HG02943 (cell line): ENCODE results near the gene STX8.
"Not testable (repeated sequence)": the region's sequence is repeated elsewhere in the genome, so short reads cannot be mapped to it uniquely, and the experiment has no call there.

Source experiments
- ATAC-seq: cut with Tn5 transposase; IDR thresholded peaks from one replicate; pipeline ENCODE4 v1.9.1; 2021; ENCODE audit warnings: mild to moderate bottlenecking, low read depth, moderate library complexity; ENCODE audit not compliant: unreplicated experiment

Gene STX8, protein sequence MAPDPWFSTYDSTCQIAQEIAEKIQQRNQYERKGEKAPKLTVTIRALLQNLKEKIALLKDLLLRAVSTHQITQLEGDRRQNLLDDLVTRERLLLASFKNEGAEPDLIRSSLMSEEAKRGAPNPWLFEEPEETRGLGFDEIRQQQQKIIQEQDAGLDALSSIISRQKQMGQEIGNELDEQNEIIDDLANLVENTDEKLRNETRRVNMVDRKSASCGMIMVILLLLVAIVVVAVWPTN

DNA sequence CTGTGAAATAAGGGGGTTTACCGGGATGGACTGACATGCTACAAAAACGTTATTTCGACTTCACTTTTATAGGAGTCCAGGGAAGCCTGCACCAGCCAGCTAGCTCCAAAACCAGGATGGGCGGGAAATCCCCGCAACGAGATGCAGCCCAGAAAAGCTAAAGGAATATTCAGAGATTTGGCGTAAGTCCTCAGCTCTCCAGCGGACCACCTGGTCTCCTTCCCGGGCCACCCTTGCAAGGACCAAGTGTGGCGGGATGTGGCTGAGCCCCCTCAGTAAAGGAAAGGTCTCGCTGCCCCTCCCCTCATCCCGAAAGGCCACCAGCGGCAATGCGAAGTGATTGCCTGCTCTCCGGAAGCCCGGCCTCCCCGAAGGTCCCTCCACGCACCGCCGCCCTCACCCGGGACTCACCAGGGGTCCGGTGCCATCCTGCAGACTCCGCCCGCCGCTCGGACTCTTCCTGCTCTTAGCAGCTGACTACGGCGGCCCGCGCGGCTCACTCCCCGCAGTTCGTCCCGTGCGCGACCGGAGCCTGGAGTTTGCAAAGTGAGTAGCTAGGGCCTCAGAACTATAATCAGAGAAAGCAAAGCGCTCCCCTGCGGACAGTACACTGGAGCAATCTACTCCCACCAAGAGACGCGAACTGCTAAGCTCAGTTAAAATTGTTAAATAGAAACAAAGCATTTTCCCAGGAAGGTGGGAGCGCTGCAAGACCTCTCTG is at the start of gene STX8:
Gene STX8, minus strand, starts transcription at position 440 of the 721 bp plus-strand sequence. Its CDS starts 12 bp downstream, at position 428.
- ATAC-seq, result peak; percentile 73

DNA sequence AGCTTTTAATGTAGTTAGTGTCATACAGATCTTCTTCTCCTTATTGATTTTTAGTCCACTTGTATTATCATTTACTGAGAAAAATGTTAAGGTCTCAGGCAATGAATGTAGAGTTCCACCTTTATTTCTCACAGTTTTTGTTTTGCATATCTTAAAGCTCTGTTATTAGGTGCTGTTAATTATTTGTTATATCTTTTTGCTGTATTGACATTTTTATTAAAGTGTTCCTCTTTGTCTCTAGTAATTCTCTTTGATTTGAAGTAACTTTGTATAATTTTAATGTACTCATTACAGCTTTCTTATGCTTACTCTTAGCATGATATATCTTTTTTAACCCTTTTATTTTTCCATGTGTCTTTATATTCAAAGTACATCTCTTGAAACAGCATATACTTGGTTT is 47.3 kb upstream of the STX8 start:
- no peak for ATAC-seq

DNA sequence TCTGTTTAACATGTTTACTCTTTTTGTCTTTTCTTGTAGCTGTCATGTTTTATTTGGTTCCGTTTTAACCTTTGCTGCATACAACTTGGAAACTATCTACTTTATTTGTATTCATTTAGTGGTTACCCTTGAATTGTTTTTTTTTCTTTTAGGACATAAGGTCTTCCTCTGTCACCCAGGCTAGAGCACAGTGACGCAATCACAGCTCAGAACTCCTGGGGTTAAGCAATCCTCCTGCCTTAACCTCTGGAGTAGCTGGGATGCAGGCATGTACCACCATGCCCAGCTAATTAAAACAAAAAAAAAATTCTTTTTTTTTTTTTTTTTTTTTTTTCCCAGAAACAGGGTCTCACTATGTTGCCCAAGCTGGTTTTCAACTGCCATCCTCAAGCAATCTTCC is 39.9 kb upstream of the STX8 start:
- ATAC-seq, result no peak

DNA sequence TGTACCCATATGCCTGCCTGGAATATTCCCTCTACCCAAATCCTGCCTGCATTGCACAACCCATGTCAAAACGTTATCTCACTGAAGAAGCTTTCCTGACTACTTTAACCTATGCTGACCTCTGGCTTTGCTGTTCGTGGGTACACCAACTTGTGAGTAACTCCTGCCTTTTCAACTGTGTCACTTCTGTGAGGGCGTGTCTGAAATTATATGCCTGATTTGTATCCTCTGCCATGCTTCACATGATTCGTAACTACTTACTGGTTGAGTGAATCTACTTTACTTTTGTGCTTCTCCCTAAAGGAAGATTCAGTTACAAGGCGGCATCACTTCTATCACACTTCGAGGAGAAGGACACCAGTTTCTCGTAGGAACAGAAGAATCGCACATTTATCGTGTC is 36.4 kb upstream of the STX8 start:
- ATAC-seq, result no peak

DNA sequence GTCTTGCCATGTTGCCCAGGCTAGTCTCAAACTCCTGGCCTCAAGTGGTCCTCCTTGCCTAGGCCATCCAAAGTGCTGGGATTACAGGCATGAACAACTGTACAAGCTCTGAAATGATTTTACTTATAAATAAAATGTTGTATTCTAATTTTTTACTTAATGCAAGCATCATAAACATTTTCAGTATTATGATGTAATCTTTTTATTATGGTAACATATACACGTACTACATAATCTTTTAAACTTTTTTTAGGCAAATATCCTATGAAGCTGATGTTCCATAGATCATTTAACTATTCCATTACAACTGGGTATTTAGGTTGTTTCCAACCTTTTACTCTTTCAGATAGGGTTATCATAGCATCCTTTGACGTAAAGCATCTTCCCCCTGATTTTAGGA is 35.9 kb upstream of the STX8 start:
- ATAC-seq, result no peak

DNA sequence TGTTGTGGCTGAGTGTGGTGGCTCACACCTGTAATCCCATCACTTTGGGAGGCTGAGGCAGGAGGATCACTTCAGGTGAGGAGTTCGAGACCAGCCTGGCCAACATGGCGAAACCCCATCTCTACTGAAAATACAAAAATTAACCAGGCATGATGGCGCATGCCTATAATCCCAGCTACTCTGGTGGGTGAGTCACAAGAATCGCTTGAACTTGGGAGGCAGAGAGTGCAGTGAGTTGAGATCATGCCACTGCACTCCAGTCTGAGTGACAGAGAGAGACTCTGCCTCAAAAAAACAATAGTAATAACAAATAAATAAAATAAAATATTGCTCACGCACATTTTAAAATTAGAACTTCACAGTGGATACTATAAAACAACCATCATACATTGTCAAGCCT is 31.4 kb upstream of the STX8 start:
- not testable (repeated sequence) for ATAC-seq

DNA sequence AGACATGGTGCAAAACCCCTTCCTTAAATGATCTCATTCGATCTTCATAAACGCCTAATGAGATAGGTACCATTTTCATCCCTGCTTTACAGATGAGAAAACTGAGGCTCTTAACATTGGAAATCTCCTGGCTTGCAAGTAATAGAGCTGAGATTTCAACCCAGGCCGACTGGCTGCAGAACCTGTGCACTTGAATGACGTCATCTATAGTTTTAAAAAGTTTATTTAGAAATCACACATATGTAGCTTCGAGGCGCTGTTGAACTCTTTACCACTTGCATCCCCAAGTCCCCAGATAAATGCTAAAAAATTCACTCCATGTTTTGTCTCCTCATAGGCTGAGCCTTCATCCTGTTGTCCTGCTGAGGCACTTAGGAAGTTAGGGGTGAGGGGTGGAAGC is 30.8 kb upstream of the STX8 start:
- ATAC-seq, result no peak

DNA sequence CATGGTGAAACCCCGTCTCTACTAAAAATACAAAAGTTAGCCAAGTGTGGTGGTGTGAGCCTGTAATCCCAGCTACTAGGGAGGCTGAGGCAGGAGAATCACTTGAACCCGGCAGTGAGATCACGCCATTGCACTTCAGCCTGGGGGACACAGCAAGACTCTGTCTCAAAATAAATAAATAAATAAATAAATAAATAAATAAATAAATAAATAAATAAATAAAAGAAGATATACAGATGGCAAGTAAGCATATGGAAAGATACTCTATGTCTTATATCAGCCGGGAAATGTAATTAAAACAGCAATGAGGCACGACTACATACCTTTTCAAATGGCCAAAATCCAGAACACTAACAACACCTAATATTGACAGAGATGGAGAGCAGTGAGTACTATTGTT is 29.0 kb upstream of the STX8 start:
- not testable (repeated sequence) for ATAC-seq

DNA sequence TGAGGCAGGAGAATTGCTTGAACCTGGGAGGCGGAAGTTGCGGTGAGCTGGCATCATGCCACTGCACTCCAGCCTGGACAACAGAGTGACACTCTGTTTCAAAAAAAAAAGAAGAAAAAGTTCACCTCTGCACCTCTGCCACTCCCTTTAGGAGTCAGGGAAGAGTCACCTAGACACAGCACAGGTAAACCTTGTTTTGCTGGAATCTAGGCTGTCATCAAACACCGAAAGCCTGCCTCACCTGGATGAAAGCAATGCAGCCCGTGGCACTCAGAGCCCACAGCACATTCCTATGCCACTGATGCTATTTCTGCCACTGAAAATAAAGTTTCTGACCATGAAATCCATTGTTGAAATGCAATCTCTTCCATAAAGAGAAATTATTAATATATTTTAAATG is 23.0 kb upstream of the STX8 start:
- no peak for ATAC-seq

DNA sequence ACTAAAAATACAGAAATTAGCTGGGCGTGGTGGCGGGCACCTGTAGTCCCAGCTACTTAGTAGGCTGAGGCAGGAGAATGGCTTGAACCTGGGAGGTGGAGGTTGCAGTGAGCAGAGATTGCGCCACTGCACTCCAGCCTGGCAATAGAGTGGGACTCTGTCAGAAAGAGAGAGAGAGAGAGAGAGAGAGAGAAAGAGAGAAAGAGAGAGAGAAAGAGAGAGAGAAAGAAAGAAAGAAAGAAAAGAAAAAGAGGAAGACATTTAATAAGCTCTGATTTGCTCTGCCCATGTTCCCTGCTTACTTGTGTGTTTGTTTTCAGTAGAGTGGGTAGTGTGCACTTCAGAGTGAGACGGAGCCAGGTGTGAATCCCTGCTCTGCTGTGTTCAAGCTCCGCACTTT is 22.0 kb upstream of the STX8 start:
- not testable (repeated sequence) for ATAC-seq

DNA sequence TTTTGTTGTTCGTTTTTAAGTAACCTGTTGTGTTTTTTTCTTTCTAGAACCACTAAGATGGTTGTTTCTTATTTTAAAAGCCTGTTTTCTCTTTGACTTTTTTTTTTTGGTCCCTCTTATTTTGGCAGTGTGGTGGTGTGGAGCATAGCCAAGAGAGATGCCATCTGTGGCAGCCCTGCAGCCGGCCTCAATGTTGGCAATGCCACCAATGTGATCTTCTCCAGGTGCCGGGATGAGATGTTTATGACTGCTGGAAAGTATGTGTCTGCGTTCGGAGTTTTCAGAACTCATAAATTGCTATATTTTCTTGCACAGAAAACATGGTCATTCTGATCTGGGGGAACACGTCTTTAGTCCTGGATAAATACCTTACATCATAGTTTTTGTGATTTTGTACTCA is 18.4 kb upstream of the STX8 start:
- no peak for ATAC-seq

DNA sequence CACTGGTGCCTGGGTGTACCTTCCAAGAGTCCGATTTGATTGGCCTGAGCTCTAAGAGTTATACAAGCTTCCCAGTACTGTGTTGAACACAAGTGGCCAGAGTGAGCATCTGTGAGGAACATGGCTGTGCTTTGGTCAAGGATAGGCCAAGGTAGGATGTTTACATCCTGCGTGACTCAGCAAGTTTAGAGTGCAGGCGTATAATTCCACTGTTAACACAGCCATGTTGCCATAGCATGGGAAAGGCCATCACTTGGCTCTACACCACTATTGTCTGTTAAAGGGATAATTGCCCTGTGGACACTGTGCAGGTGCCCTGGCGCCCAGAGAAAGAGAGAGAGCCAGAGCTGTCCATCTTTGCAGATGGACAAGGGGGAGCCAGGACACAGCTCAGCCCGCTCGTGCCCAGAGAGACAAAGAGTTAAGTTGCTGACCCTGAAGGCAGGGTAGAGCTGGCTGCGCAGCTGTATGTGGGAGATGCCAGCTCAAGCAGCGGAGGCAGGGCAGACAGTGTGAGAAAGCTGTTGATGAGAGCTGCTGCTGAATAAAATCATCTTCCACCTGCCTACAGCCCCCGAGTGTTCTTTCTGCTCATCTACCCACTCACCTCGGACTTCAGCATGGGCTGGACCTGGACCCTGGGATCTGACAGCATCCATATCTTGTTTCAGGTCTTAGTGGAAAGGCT is 12.5 kb upstream of the STX8 start:
- ATAC-seq, result no peak

DNA sequence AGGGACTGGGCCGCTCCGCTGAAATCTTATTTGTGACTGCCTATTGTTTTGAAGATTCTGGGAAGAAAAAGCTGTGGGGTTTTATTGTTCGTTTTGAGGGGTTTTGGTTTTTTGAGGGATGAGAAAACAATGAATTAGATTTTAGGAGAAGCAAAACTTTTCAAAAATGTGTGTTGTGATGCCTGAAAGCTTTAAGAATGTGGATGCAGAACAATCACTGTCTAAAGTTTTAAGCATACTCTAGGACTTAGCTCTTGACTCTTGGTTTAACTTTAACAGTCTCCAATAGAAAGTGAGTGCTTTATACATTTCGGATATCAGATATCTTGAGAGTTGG is 1.7 kb upstream of the STX8 start:
- ATAC-seq, result no peak

DNA sequence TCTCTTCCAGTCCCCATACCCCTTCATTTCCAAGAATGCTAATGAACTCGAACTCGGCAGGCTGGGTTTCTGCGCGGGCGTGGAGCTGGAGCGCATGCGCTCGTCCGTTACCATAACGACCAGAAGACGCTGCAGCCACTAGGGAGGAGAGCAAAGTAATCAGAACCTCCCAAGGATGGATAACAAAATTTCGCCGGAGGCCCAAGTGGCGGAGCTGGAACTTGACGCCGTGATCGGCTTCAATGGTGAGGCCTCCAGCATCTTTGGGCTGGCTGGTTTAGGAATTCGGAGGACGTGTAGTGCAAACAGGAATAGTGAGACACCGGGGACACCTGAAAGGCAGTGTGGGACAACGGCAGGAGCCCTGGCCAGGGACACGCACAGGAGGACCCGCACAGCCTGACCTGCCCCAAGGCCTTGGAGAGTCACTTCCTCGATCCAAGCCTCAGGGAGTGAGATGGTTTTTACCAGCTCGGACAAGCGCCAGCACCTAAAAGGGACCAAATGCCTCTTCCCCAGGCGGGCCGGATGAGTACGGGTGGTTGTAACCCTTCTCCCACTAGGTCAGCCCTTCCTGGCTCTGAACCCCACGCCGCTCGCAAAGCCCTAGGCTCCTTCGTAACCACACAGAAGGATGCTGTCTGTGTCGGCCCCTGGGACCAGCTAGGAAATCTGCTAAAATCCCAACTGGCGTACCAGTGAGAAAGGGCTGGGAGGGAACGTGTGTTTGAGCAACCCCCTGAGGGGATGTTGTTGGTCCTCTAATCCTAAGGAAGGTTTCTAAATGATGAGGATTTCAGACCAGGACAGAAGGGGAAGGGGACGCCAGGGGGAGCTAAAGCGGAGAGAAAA is 1.1 kb upstream of the STX8 start, which contains the start of gene CFAP52:
Gene CFAP52, plus strand, starts transcription at position 122 of the 852 bp plus-strand sequence. Its CDS starts 54 bp downstream, at position 176.
- no peak for ATAC-seq

DNA sequence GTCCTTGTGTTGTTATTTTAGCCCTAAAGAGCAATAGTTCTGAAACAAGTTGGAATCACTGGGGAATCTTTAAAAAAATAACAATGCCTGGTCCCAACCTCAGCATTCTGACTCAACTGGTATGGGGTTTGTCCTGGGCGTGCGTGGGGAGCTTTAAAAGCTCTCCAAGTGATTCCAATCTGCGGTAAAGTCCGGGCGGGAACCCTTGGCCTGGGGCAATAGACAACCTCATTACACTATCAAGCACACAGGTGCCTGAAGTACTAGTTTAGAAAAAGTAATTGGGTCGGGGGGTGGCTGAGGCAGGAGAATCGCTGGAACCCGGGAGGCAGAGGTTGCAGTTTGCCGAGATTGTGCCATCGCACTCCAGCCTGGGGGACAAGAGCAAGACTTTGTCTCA is 4.4 kb downstream of the STX8 start:
- no peak for ATAC-seq

DNA sequence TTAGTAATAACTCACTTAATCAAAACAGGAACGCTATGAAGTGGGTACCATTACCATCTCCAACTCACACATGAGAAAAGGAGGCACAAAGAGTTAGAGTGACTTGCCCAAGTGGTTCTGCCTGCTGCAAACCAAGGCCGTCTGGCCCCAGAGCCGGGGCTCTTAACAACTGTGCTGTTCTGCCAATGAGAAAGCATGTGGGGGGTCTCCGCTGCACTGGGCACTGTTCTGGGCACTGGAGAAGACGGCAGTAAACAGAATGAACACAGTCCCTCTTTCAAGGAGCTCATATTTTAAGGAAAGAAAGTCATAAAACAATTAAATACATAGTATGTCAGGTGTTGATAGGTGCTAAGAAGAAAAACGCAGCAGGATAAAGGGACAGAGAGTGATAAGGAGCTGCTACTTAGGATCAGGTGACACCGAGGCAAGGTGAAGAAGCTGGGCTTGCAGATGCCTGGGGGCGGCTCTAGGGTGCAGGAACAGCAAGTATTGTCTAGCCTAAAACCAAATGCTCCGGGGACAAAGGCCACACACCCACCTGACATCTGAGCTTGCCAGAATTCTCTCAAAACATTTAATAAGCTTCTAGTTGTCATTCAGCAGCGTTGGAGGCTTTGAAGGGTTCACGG is 6.5 kb downstream of the STX8 start:
- ATAC-seq, result no peak

DNA sequence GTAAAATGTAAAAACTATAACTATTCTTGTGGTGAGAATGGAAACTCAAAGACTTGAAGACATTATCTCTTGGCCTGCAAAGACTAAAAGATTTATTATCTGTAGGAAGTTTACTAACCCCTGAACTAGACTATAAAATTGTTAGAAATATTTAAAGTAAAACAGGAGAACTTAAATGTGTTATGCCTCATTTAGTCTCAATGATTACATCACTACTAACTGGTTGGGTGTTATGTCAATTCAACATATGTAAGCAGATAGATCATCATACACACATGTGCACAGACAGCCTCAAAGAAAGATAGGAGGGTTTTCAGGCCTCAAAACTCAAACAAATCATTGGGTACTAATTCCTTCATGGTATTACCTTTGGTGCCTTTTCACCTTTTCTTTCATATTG is 7.6 kb downstream of the STX8 start:
- no peak for ATAC-seq

DNA sequence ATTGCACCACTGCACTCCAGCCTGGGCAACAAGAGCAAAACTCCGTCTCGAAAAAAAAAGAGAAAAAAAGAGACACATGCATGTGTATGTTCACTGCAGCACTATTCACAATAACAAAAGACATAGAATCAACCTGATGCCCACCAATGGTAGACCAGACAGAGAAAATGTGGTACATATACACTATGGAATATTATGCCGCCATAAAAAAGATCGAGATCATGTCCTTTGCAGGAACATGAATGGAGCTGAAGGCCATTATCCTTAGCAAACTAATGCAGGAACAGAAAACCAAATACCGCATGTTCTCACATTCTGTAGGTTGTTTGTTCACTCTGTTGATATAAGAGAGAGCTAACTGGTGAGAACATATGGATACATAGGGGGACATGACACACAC is 8.9 kb downstream of the STX8 start:
- not testable (repeated sequence) for ATAC-seq

DNA sequence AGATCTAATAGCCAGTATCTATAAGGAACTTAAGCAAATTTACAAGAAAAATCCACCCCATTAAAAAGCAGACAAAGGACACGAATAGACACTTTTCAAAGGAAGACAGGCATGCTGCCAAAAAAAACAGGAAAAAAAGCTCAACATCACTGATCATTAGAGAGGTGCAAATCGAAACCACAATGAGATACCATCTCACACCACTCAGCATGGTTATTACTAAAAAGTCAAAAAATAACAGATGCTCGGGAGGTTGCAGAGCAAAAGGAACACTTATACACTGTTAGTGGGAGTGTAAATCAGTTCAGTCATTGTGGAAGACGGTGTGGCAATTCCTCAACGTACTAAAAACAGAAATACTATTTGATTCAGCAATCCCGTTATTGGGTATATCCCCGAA is 9.6 kb downstream of the STX8 start:
- no peak for ATAC-seq

DNA sequence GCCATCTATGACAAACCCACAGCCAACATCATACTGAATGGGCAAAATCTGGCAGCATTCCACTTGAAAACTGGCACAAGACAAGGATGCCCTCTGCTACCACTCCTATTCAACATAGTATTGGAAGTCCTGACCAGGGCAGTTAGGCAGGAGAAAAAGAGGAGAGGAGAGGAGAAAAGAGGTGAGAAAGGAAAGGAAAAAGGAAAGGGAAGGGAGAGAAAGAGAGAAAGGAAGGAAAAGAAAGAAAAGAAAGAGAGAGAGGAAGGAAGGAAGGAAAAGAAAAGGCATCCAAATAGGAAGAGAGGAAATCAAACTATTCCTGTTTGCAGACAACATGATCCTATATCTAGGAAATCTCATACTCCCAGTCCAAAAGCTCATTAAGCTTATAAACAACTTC is 11.5 kb downstream of the STX8 start:
- no peak for ATAC-seq
